Right renal pelvis (tissue), 4 donors: ENCODE data around the gene PLCD4. TPM values are rescaled to one million over a fixed set of nuclear protein-coding genes. Genes with fewer than 3 reads are reported as not detected.

Experiments
- DNase-seq, 4 donors: peaks; one replicate each; pipeline ENCODE4 v3.0.0-alpha.2; 2013; ENCODE audit warnings: low read depth in 4 of 4, low spot score in 3 of 4, missing footprints in 1 of 4
- polyA plus RNA-seq, 4 donors: library from polyadenylated mRNA; unstranded; fragments of 120-200 nt; gene quantifications; one replicate each; pipeline ENCODE4 v1.2.1, GENCODE V29; 2013; ENCODE audit not compliant: insufficient read length in 4 of 4

Gene PLCD4
- polyA plus RNA-seq, 4 donors = 6.2 to 9.0 (median 7.5) TPM

- DNase-seq = no peak
These were observed 10.6 kb downstream of the PLCD4 start for GRCh38 chr2:218618102-218618860.

GRCh38 chr2:218621007-218621406, 13.3 kb downstream of the PLCD4 start:
- DNase-seq = no peak

GRCh38 chr2:218622606-218623365, 15.1 kb downstream of the PLCD4 start:
- no peak for DNase-seq

- DNase-seq = no peak
These were observed 15.6 kb downstream of the PLCD4 start for GRCh38 chr2:218623366-218623705.

- DNase-seq = no peak
These were observed 18.7 kb downstream of the PLCD4 start for GRCh38 chr2:218626369-218626768.

GRCh38 chr2:218627939-218628338, 20.2 kb downstream of the PLCD4 start:
- no peak for DNase-seq

GRCh38 chr2:218631837-218632236, 24.1 kb downstream of the PLCD4 start:
- no peak for DNase-seq

GRCh38 chr2:218635719-218636118, 28.0 kb downstream of the PLCD4 start:
- DNase-seq = no peak

GRCh38 chr2:218638372-218638771, 30.7 kb downstream of the PLCD4 start:
- DNase-seq = no peak

- DNase-seq = no peak
These were observed 34.5 kb downstream of the PLCD4 start for GRCh38 chr2:218642121-218642656.

GRCh38 chr2:218642786-218643185, 35.1 kb downstream of the PLCD4 start:
- no peak for DNase-seq

- no peak for DNase-seq
These were observed 36.1 kb downstream of the PLCD4 start for GRCh38 chr2:218643751-218644310.

GRCh38 chr2:218644721-218645120, 37.0 kb downstream of the PLCD4 start:
- DNase-seq = no peak

GRCh38 chr2:218645126-218645525, 37.4 kb downstream of the PLCD4 start:
- no peak for DNase-seq

GRCh38 chr2:218648088-218648786, 40.5 kb downstream of the PLCD4 start:
- peak in 1 of 4 donors; percentile 22 for DNase-seq

GRCh38 chr2:218648787-218649100, 41.0 kb downstream of the PLCD4 start:
- no peak for DNase-seq

GRCh38 chr2:218655751-218656150, 48.1 kb downstream of the PLCD4 start:
- DNase-seq = no peak

GRCh38 chr2:218658671-218659257, 51.1 kb downstream of the PLCD4 start:
- no peak for DNase-seq

GRCh38 chr2:218659258-218659987, 51.7 kb downstream of the PLCD4 start, which contains the start of the genes BCS1L and ZNF142:
TSS of gene BCS1L (plus strand) at chr2:218659683. CDS start at chr2:218660988, 1,305 bp downstream.
TSS of gene ZNF142 (minus strand) at chr2:218659623. CDS start at chr2:218656429, 3,194 bp downstream.
- peak; percentile 71 to 80 (median 72) for DNase-seq

GRCh38 chr2:218659988-218660358, 52.3 kb downstream of the PLCD4 start:
- DNase-seq = no peak
